SKM-1 (cell line): Measurements from ENCODE around the gene PRMT5.

Source experiments
- DNase-seq: peaks from one replicate; lab custom pipeline; 2025; ENCODE audit not compliant: unreplicated experiment; lab: John Stamatoyannopoulos, UW

Gene PRMT5

GRCh38 chr14:22898302-22899090 lies 30.7 kb downstream of the PRMT5 start:
- no peak for DNase-seq

GRCh38 chr14:22897357-22897756 lies 31.8 kb downstream of the PRMT5 start:
- no peak for DNase-seq

GRCh38 chr14:22896760-22897159 lies 32.4 kb downstream of the PRMT5 start:
- no peak for DNase-seq

GRCh38 chr14:22896356-22896755 lies 32.8 kb downstream of the PRMT5 start:
- no peak for DNase-seq

GRCh38 chr14:22895402-22895801 lies 33.8 kb downstream of the PRMT5 start:
- no peak for DNase-seq

- DNase-seq: no peak
These were observed 35.5 kb downstream of the PRMT5 start for GRCh38 chr14:22893706-22894105.

GRCh38 chr14:22892488-22892887 lies 36.7 kb downstream of the PRMT5 start:
- no peak for DNase-seq

- no peak for DNase-seq
These were observed 38.8 kb downstream of the PRMT5 start for GRCh38 chr14:22890416-22890815.

GRCh38 chr14:22888662-22889061 lies 40.5 kb downstream of the PRMT5 start:
- no peak for DNase-seq

- DNase-seq: no peak
These were observed 41.2 kb downstream of the PRMT5 start for GRCh38 chr14:22887990-22888378.

GRCh38 chr14:22887260-22887989 lies 41.8 kb downstream of the PRMT5 start:
- no peak for DNase-seq

GRCh38 chr14:22886500-22887259 lies 42.5 kb downstream of the PRMT5 start:
- DNase-seq: no peak

GRCh38 chr14:22885975-22886374 lies 43.2 kb downstream of the PRMT5 start:
- DNase-seq: no peak

- no peak for DNase-seq
These were observed 44.2 kb downstream of the PRMT5 start for GRCh38 chr14:22884738-22885523.

GRCh38 chr14:22884076-22884737 lies 45.0 kb downstream of the PRMT5 start:
- DNase-seq: no peak

- DNase-seq: no peak
These were observed 45.8 kb downstream of the PRMT5 start, which contains the start of gene REM2 for GRCh38 chr14:22883173-22883976. Gene REM2 (plus strand): TSS chr14:22883222. CDS start chr14:22883288, 66 bp downstream.

GRCh38 chr14:22882529-22883172 lies 46.5 kb downstream of the PRMT5 start:
- DNase-seq: no peak

- DNase-seq: no peak
These were observed 47.1 kb downstream of the PRMT5 start for GRCh38 chr14:22882064-22882463.
